Left kidney (tissue), 2 donors: Measurements from ENCODE around the gene SCG3. TPM values are rescaled to one million over a fixed set of nuclear protein-coding genes. Genes with fewer than 3 reads are reported as not detected.

ENCODE experiments used
- DNase-seq: peaks from one replicate; pipeline ENCODE4 v3.0.0-alpha.2; 2013
- polyA plus RNA-seq: library from polyadenylated mRNA; unstranded; fragments of 120-200 nt; gene quantifications from one replicate; pipeline ENCODE4 v1.2.1, GENCODE V29; 2013; ENCODE audit not compliant: insufficient read length

SCG3 gene
- polyA plus RNA-seq, 1 donor: 0.12 TPM

DNA sequence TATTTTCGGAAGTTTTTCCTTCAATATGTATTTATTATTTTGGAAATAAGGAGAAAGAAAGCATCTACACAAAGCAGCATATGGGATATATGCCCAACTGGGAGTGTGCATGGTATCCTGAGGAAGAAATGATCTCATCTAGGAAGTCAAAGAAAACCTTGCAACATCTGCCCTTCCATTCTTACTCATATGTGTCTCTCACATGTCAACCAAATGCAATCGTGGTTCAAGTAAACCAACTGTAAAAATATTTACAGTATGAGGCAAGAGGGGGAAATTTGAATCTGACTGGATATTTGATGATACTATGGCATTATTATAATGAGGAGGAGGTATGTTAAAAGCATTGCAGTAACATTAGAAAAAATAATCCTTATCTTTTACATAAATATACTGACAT, 3.2 kb upstream of the SCG3 start:
- no peak for DNase-seq

DNA sequence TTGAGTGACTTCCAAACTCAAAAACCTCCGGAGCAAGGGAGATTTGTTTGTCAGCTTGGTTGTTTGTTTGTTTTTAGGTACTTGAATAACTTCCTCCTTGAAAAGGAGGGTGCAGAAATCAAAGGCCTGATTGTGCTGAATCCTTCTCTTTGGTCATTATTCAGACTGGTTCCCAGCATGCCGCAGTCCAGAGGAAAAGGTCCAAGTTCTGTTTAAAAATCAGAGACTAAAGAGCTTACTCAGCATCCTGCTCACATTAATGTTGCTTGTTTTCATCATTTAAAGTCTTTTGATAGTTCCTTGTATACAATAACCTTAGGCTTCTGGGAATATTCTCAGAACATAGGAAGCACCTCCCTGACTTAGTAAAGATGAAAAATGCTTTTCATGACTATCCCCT, 982 bp upstream of the SCG3 start:
- DNase-seq: no peak

DNA sequence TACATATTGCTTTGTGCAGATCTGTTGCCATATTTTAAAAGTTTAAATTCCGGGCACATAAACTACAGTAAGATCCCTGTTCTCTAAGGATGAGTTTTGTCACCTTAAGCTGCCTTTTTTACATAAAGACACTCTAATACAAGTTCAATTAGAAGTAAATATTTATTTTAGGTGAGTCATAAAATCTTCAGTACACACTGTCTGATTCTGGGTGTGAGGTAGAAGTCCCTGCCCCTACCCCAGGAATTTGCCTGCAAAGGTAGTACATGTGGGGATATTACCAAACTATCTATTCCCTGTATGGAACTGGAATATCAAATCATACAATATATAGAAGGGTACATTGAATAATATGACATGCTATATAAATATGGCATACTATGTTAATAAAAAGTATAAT, 6.3 kb downstream of the SCG3 start:
- DNase-seq: no peak

DNA sequence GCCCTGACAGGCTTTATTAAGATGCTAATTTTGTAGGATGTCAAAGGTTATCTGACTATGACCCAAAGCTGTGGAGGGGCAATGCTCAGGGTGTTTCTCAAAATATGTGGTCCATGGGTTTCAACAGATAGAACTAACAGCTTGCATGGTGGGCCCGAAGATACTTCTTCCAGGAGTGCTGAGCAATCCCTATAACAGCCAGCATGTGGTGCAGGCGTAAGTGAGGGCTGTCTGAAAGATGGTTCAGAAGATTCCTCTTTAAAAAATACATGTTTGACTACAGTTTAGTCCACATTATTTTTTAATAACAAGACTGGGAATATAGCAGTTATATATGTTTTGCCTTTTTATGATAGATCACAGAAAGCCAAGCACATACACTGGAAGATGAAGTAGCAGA, 7.6 kb downstream of the SCG3 start:
- no peak for DNase-seq

DNA sequence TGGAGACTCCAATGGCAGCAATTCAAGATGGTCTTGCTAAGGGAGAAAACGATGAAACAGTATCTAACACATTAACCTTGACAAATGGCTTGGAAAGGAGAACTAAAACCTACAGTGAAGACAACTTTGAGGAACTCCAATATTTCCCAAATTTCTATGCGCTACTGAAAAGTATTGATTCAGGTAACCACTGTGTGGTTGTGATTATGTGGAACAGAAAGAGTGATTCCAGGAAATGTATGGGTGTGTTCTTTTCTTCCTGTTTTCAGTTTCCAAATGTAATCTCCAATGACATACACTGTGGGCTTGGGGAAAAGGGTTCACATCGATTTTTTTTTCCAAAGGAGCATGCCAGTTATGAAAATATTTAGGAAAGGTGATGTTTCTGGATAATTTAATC, 10.9 kb downstream of the SCG3 start:
- no peak for DNase-seq

DNA sequence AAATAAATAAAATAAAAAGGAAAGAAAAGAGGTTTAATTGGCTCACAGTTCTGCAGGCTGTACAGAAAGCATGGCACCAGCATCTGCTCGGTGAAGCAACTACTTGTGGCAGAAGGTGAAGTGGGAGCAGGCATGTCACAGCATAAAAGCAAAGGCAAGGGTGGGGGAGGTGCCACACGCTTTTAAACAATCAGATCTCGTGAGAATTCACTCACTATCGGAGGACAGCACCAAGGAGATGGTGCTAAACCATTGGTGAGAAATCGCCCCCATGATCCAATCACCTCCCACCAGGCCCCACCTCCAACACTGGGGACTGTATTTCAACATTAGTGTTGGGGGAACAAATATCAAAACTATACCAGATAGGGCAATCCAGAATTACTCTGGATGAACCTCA, 15.3 kb downstream of the SCG3 start:
- DNase-seq: no peak

DNA sequence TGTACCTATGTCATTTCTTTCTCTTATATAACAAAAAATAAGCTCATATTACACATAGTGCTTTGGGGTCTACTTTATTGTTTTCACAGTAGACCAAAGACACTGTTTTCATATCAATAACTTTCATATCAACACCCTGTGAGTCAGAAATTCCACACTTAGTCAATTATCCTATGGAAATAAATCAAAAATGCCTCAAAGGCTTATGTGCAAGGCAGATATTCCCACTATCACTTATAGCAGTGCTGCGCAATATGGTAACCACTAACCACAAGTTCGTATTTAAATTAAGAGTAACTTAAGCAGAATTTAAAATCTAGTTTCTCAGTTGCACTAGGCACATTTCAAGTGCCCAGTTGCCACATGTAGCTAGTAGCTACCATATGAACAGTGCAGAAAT, 15.9 kb downstream of the SCG3 start:
- no peak for DNase-seq

DNA sequence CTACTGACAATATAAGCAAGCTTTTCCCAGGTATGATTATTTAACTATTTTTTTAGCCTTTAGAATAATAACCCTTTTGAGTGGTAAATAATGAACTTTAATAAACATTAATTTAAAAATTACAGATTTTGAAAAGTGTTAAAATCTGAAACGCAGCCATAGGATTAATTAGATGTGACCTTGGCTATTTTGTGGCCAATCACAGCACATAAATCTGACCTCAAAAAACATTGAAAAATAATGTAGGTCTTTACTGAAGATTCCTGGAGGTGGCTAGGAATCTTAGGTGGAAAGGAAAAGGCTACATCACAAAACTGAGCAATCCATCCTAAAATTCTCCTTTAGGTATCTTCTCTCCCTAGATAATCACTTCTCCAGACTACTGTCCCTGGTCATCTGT, 18.1 kb downstream of the SCG3 start:
- no peak for DNase-seq

DNA sequence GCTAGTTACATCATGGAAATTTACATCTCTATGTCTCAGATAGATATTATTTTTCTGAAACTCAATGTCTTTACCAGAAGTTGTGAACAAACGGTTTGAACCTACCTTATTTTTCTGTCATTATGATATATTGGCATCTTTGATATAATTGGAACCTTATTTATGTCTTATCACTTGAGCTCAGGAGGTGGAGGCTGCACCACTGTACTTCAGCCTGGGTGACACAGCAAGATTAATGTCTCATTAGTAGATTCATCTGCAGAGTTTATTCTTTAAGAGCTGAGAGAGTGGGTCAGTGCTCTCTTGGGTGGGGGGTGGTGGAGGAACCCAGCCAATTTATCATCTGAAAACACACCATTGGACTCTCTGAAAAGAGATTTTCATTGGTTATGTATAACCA, 21.4 kb downstream of the SCG3 start:
- DNase-seq: no peak

DNA sequence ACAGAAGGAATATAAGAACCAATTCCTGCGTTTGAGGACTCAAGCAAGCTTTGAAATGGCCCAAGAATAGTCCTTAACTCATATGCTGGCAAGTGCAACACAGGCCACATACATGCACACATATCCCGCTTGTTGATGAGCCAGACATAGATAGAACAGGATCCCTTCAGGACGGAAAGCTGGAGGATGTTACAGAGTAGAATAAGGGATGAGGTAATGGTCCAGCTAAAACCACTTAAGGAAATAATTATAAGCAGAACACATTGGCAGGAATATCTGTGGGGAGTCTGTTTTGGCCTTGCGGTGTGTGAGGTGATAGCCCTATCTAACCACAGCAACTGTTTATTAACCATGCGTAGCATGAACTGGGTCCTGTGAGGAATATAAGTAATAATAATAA, 25.0 kb downstream of the SCG3 start:
- no peak for DNase-seq

DNA sequence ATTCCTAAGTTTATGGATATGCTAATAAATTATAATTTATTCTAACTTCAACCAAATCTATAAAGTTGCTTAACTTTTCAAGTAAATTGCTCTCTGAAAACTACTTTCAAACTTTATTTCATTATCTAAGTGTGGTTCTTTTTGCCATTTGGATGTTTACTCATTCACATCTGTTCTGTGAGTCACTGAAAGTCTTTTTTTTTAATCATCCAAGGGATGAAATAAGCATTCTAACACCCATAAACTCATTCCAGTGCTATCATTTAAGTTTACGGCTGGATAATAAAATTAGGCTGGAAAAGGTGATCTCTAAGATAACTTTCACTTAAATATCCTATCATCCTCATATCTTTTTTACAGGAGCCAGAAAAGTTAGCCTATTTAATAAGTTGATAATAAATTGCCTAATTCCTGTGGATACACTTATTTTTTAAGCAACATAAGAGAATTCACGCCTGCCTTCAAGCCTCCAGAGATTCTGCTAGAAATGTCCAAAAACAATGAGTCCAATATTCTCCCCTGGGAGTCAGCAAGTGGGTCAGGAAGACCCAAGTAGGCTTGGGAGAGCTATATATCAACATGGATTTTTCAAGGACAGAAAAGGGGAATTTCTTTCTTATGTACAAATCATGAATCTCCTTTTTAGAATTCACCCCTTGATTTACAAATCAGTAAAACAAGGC, 25.8 kb downstream of the SCG3 start:
- DNase-seq: no peak

DNA sequence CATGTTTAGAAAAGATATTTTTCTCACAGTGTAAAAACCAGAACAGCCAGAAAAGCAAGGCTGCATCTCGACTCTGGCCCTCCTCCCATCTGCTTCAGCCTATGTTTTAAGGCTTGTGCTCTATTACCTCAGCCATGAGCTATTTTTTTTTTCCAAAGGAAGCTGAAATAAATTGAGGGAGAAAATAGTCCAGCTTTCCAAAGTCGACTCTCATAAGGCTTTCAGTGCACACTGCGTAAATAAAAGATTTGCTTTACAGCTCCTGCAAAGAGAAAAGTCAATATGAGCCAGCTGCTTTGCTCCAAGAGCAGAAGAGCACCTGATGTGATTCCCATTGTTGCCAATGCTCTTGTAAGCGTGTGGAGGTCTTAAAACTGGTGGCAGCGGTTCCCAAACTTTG, 26.7 kb downstream of the SCG3 start:
- no peak for DNase-seq

DNA sequence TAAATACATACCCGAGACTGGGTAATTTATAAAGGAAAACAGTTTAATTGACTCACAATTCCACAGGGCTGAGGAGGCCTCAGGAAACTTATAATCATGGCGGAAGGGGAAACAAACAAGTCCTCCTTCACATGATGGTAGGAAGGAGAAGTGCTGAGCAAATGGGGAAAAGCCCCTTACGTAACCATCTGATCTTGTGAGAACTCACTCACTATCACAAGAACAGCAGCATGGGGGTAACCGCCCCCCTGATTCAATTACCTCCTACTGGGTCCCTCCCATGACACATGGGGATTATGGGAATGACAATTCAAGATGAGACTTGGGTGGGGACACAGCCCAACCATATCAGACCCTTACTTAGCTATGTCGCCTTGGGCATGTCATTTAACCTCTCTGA, 27.7 kb downstream of the SCG3 start:
- no peak for DNase-seq

DNA sequence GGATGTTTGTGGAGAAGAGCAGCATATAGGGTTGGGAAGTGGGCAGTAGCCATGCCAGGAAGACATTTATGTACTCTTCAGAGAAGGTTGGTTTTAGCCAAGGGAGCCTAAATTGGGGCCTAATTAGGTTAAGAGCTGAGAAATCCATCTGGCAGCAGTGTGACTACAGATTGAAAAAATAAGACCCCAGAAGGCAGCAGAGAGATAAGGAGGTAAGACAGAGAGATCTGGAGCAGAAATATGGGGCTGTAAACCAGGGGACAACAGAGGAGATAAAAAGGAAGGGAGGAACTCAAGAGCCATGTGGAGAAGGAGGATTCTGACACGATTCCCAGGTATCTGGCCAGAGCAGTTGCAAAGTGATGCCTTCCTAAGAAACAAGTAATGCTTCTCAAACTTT, 32.9 kb downstream of the SCG3 start:
- no peak for DNase-seq

DNA sequence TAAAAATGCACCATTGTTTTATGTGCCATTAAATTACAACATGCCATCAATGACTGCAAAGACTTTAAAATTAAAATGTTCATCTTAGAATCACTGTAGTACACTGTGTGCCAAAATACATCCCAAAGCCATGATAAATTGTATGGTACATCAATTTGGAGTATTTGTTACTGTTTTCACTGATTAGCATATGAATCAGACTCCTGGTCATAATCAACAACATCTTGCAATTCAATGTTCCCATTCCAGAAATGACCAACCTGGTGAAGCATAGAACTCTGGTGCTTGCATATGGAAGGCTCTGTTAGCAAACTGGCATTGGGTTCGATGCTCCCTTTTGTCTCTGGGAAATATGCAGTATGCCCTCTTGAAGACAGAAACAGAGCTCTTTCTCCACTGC, 33.6 kb downstream of the SCG3 start:
- DNase-seq: no peak

DNA sequence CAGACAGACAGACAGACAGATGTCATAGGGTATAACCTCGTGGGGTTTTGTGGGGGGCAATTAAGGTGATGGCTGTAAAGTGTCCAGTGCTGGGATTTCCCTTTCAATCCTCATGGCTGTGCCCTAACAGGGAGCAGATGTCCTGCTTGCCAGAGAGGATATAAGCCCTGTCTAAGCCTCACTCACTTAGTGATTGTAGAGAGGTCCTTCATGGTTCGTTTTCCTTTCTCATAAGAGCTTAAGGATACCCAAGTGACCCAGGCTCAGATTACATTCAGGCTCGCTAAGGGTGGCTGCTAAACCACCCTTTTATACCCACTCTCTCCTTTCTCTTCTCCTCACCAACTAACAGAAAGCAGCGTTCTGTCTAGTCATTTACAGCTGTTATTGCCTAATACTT, 36.9 kb downstream of the SCG3 start:
- no peak for DNase-seq

DNA sequence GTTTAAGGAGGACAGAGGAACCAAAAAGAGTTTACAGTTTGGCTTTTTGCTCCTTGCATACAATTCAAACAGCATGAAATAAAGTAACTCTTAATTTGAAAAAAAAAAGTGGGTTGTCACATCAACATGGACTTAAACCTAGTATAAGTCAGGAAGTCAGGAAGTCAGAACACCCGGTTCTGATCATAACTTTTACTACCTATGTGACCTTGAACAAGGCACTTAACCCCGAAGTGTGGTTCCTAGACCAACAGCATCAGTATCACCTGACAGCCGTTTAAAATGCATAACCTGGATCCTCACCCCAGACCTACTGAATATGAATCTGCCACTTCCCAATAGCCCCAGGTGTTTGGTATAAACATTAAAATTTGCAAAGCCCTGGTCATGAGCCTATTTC, 37.4 kb downstream of the SCG3 start:
- DNase-seq: no peak

DNA sequence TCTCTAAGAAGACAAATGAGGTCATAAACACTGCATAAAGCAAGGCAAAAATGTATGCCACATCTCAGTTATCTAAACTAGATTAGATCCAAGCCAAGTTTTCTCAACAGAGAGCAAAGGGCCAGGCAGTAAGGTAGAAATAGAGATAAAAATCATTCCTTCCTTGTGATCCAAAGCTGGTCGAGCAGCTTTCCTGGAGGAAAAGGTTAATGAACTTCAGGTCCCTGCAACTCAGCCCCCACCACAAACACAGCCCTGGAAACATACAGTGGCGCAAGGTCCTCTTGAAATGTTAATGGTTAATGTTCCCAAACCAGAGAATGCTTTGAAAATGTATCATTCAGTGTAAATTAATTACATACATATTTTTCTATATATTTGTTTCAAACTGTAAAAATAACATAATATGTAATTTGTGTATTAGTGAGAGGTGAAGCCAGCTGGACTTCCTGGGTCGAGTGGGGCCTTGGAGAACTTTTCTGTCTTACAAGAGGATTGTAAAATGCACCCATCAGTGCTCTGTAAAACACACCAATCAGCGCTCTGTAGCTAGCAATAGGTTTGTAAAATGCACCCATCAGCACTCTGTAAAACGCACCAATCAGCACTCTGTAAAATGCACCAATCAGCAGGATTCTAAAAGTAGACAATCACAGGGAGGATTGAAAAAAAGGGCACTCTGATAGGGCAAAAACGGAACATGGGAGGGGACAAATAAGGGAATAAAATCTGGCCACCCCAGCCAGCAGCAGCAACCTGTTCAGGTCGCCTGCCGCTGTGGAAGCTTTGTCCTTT, 39.1 kb downstream of the SCG3 start:
- DNase-seq: no peak

DNA sequence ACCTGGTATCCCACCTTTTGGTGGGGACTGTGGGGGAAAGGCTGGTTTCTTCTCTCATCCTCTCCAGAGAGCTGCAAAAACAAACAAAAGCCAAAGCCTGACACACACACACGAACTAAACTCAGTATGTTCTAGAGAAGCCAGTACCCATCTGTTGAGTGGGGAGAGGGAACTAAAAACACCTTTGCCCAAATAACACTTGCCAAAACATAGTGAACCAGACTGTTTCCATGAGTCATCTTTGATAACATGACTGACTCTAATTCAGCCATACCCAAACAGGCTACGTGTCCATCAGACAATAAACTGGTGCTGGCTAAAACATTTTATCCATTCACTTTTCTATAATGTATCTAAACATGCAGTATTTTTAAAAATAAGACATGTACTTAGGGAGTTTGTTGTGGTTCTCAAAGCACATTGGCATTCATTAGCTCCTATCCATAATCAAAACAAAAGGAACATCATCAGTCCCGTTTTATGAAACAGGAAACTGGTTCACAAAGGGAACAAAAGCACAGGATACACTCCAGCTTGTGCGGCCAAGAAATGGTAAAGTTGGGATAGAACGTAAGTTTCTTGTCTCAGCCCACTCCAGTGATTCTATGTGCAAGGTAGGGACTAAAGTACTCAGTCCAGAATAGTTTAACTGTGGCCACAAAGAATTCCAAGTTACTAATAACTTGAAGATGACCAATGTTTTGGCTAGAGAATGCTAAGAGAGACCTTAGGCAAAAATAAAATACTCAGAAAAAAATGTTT, 40.1 kb downstream of the SCG3 start:
- no peak for DNase-seq

DNA sequence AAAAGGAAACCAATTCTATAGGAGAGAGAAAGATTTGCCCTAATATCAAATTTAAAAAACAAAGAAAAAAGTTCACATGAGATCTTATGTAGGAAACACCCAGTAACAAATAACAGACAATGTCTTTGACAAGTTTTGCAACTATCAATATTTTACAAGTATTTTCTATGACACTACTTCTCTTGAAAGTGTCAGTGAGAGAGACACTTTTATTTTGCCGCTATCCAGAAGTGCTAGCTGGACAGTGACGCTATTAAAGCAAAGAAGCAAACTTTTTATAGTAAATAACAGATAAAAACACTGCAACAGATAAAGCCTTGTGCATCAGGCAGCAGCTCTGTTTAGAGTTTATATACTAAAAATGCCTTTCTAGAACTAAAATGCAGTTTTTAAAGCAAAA, 42.9 kb downstream of the SCG3 start:
- no peak for DNase-seq

DNA sequence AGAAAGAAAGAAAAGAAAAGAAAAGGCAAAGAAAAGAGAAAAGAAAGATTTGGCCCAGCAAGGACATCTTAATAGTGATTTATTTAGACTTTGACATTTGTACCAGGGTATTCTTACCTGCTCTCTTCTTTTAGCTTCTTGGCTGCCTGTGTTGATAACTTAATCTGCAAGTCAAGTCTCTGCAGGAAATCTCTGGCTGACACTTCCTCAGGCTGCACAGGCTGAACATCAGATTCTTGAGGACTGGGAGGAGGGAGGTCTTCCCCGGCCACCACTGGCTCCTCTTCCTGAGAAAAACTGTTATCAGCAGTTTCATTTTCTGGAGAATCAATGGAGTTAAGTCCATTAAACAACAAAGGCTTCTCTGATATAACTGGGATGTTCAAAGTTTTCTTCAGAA, 43.4 kb downstream of the SCG3 start:
- no peak for DNase-seq

DNA sequence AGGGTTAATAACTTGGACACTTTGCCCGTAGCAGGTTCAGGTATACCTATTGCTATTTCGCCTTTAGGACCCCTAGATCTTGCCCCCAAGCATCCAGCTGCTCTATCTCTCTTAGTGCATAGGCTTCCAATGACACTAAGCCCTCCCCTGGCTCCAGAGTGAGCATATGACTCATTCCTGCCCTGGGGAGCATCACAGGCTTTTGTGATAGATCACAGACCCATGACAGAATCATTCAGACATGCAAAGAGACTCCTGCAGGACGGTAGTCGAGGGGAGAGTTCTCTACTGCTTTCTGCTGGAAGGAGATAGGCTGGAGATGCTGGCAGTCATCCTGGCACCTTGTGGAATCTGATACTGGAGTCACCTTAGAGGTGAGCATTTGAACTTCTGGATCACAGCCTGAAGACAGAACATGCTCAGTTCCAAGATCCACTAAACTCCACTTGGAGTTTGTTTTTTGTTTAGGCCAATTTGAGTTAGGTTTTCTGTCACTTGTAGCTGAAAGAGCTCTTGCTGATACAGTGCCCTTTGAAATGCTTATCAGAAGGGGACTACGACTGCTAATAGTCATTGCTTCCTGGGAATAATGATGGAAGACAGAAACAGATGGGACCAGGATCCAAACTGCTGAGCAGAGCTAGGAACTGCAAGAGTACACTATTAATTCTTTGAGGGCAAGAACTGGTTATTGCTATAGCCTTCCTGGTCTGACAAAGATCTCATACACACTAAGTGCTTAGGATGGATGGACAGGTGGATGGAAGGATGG, 45.2 kb downstream of the SCG3 start:
- DNase-seq: no peak
